ENCODE data around the gene LTBP1.

Gene LTBP1

GRCh38 chr2:33375054-33375453 lies 428.3 kb downstream of the LTBP1 start:
- no peak for TF ChIP-seq CTCF (IDR thresholded peaks at IDR 0.05; ENCODE audit: low read depth, low read length, missing control alignments)
- in situ Hi-C loops (cut with HindIII; ENCODE audit: low sequenced_read_pairs) = no loop called here
- H3K4me3 ChIP-seq (ENCODE audit: low read depth, low read length) = no peak overlapping the region
- DNase-seq (ENCODE audit: low read depth) = no peak

- in situ Hi-C loops (cut with HindIII; ENCODE audit: low sequenced_read_pairs) = no loop called here
- DNase-seq (ENCODE audit: low read depth) = no peak
- TF ChIP-seq CTCF (IDR thresholded peaks at IDR 0.05; ENCODE audit: low read depth, low read length, missing control alignments) = no peak
- H3K4me3 ChIP-seq (ENCODE audit: low read depth, low read length) = no peak overlapping the region
These were observed 430.3 kb downstream of the LTBP1 start for GRCh38 chr2:33377048-33377447.

GRCh38 chr2:33378556-33379210 lies 431.9 kb downstream of the LTBP1 start:
- in situ Hi-C loops (cut with HindIII; ENCODE audit: low sequenced_read_pairs) = no loop called here
- TF ChIP-seq CTCF (IDR thresholded peaks at IDR 0.05; ENCODE audit: low read depth, low read length, missing control alignments) = no peak
- no peak for DNase-seq (ENCODE audit: low read depth)
- no peak overlapping the region for H3K4me3 ChIP-seq (ENCODE audit: low read depth, low read length)

GRCh38 chr2:33380001-33380609 lies 433.4 kb downstream of the LTBP1 start:
- H3K4me3 ChIP-seq (ENCODE audit: low read depth, low read length) = no peak overlapping the region
- no peak for DNase-seq (ENCODE audit: low read depth)
- TF ChIP-seq CTCF (IDR thresholded peaks at IDR 0.05; ENCODE audit: low read depth, low read length, missing control alignments) = peak; percentile 44
- in situ Hi-C loops (cut with HindIII; ENCODE audit: low sequenced_read_pairs) = no loop called here

- TF ChIP-seq CTCF (IDR thresholded peaks at IDR 0.05; ENCODE audit: low read depth, low read length, missing control alignments) = no peak
- in situ Hi-C loops (cut with HindIII; ENCODE audit: low sequenced_read_pairs) = no loop called here
These were observed 434.0 kb downstream of the LTBP1 start for GRCh38 chr2:33380719-33381118.

GRCh38 chr2:33381301-33381858 lies 434.6 kb downstream of the LTBP1 start:
- in situ Hi-C loops (cut with HindIII; ENCODE audit: low sequenced_read_pairs) = no loop called here
- no peak overlapping the region for H3K4me3 ChIP-seq (ENCODE audit: low read depth, low read length)
- DNase-seq (ENCODE audit: low read depth) = no peak
- no peak for TF ChIP-seq CTCF (IDR thresholded peaks at IDR 0.05; ENCODE audit: low read depth, low read length, missing control alignments)

More at GRCh38 chr2:33380719-33381118, 434.0 kb downstream of the LTBP1 start:
- H3K4me3 ChIP-seq (ENCODE audit: low read depth, low read length) = no peak overlapping the region
- no peak for DNase-seq (ENCODE audit: low read depth)

Data from astrocyte of the cerebellum (primary cell).